Panc1 (cell line): ENCODE measurements around the gene KDM4F. TPM values are rescaled to one million over a fixed set of nuclear protein-coding genes. Genes with fewer than 3 reads are reported as not detected.

Experiments used
- ATAC-seq: fragments of 200-7000 bp; cut with Tn5 transposase; 2 replicates; pipeline ENCODE4 v1.9.1; 2020; ENCODE audit warnings: mild to moderate bottlenecking, moderate library complexity
- BruUV-seq: library from RNA; stranded (reverse); fragments of 400-500 nt; replicated peaks from 2 replicates; lab custom pipeline; 2021; lab: Mats Ljungman, UMichigan
- CTCF ChIA-PET: fragments of 300-600 bp; sonication (Branson Sonifier 250); formaldehyde crosslinking; loops from one replicate; lab custom pipeline; 2022; ENCODE audit warnings: antibody characterized with exemption; lab: Charles Lee
- POLR2A ChIA-PET: fragments of 300-600 bp; sonication (Branson Sonifier 250); formaldehyde crosslinking; loops from one replicate; lab custom pipeline; 2022; ENCODE audit warnings: antibody characterized with exemption; lab: Charles Lee
- DNase-seq: peaks from one replicate; pipeline ENCODE4 v3.0.0-alpha.2; 2010; ENCODE audit warnings: low read depth, low spot score
- H3K27ac ChIP-seq: 2 replicates; pipeline ENCODE4 v1.5.1; 2011; ENCODE audit warnings: mild to moderate bottlenecking, low read length, inconsistent platforms
- H3K27me3 ChIP-seq: fragments of 200-500 bp; sonication (Bioruptor generic); 2 replicates; pipeline ENCODE4 v1.6.0; 2014; ENCODE audit warnings: low read length, inconsistent platforms; ENCODE audit not compliant: control insufficient read depth, insufficient read depth
- H3K36me3 ChIP-seq: fragments of 200-500 bp; sonication (Bioruptor generic); 2 replicates; pipeline ENCODE4 v1.5.1; 2014; ENCODE audit warnings: inconsistent platforms, mild to moderate bottlenecking, low read length, moderate library complexity; ENCODE audit not compliant: control insufficient read depth, insufficient read depth
- H3K4me1 ChIP-seq: 2 replicates; pipeline ENCODE4 v1.5.1; 2011; ENCODE audit warnings: inconsistent platforms, mild to moderate bottlenecking, low read length, moderate library complexity; ENCODE audit not compliant: control insufficient read depth, insufficient read depth
- H3K4me3 ChIP-seq, 2 experiments: 2 replicates each; pipeline ENCODE4 v1.5.1; 2011 to 2012; ENCODE audit warnings: low read depth in 2 of 2, low read length in 2 of 2, mild to moderate bottlenecking in 2 of 2, inconsistent platforms in 1 of 2, moderate library complexity in 1 of 2
- H3K9me3 ChIP-seq: fragments of 200-500 bp; sonication (Bioruptor generic); 2 replicates; pipeline ENCODE4 v1.5.1; 2014; ENCODE audit warnings: low read depth, mild to moderate bottlenecking, inconsistent platforms, low read length, moderate library complexity; ENCODE audit not compliant: control insufficient read depth, insufficient read depth
- CTCF ChIP-seq: fragments of 450-650 bp; IDR thresholded peaks from 2 replicates; pipeline ENCODE4 v1.5.1; 2017; ENCODE audit warnings: mild to moderate bottlenecking
- POLR2AphosphoS5 ChIP-seq: IDR thresholded peaks from 2 replicates; pipeline ENCODE4 v1.6.1; 2012; ENCODE audit warnings: mild to moderate bottlenecking, low read depth, low read length, moderate library complexity
- REST ChIP-seq, 2 experiments: IDR thresholded peaks; 2 replicates each; pipeline ENCODE4 v1.6.1; 2011 to 2012; ENCODE audit warnings: low read depth in 2 of 2, control low read depth in 1 of 2, low read length in 1 of 2, mild to moderate bottlenecking in 1 of 2, moderate library complexity in 1 of 2; ENCODE audit not compliant: insufficient read depth in 1 of 2
- SIN3A ChIP-seq: IDR thresholded peaks from 2 replicates; pipeline ENCODE4 v1.6.1; 2012; ENCODE audit warnings: low read depth, mild to moderate bottlenecking, low read length, moderate library complexity, borderline replicate concordance; ENCODE audit not compliant: insufficient read depth
- TCF7L2 ChIP-seq: IDR thresholded peaks from 2 replicates; pipeline ENCODE4 v1.6.1; 2011; ENCODE audit warnings: mild to moderate bottlenecking, low read depth, low read length, inconsistent platforms
- in situ Hi-C: cut with HindIII; loops from 2 replicates; pipeline ENCODE4 v1.10.0; 2016; ENCODE audit warnings: low sequenced_read_pairs, low pct_unique_long_range_greater_than_20kb
- intact Hi-C: fragments of 100-400 bp; cut with micrococcal nuclease; formaldehyde crosslinking; loops from one replicate; pipeline ENCODE4 v1.10.0; 2022; ENCODE audit not compliant: unreplicated experiment
- total RNA-seq: library from RNA; stranded (reverse); gene quantifications from one replicate; pipeline ENCODE4 v1.2.1, GENCODE V29; 2021; ENCODE audit not compliant: unreplicated experiment

KDM4F gene
- total RNA-seq, 1 experiment from 2014 or later, result not detected

- no peaks in the 10 kb centered on the region for H3K36me3 ChIP-seq
- ChIA-PET POLR2A (no interaction called here), CTCF (no interaction called here)
- in situ Hi-C loops (no loop called here), intact Hi-C loops (no loop called here)
- no peaks in the 10 kb centered on the region for H3K4me1 ChIP-seq
- H3K4me3 ChIP-seq, result no peak overlapping the region
- ATAC-seq (no peak), DNase-seq (no peak)
- H3K9me3 ChIP-seq, result no peaks in the 10 kb centered on the region
- BruUV-seq, result no TSS peak
- H3K27ac ChIP-seq, result no peak overlapping the region
- TF ChIP-seq TCF7L2, result no peak
- TF ChIP-seq POLR2AphosphoS5, result no peak
- H3K27me3 ChIP-seq, result peaks cover 15% of the 10 kb centered on the region; the same call in 1 of the 2 replicates
Measured at GRCh38 chr11:95054356-95054755, 5.1 kb downstream of the KDM4F start.

- no TSS peak for BruUV-seq
- in situ Hi-C loops (no loop called here), intact Hi-C loops (no loop called here)
- Histone ChIP-seq H3K4me3 (no peak overlapping the region), H3K4me1 (no peaks in the 10 kb centered on the region), H3K36me3 (no peaks in the 10 kb centered on the region), H3K9me3 (no peaks in the 10 kb centered on the region), H3K27ac (no peak overlapping the region), H3K27me3 (peaks cover 15% of the 10 kb centered on the region; the same call in 1 of the 2 replicates)
- TF ChIP-seq CTCF (no peak), SIN3A (no peak), REST (IDR thresholded peaks at IDR 0.05; ENCODE audit: insufficient read depth in 1 of 2, low read depth in 2 of 2, low read length in 1 of 2) (no peak), TCF7L2 (no peak), POLR2AphosphoS5 (no peak)
- no peak for DNase-seq
- CTCF ChIA-PET, result no interaction called here
- POLR2A ChIA-PET, result interaction anchor here (0.6 kb wide), 1 partner anchor 174 kb away, joined by 3 read pairs; no protein-coding TSS in a partner anchor
- ATAC-seq, result no peak
Measured at GRCh38 chr11:95055283-95055897, 6.2 kb downstream of the KDM4F start.

- ChIA-PET POLR2A (no interaction called here), CTCF (no interaction called here)
- Histone ChIP-seq H3K27me3 (peaks cover 25% of the 10 kb centered on the region; the same call in 1 of the 2 replicates), H3K9me3 (no peaks in the 10 kb centered on the region), H3K4me1 (no peaks in the 10 kb centered on the region), H3K36me3 (no peaks in the 10 kb centered on the region), H3K27ac (no peak overlapping the region), H3K4me3 (no peak overlapping the region)
- intact Hi-C loops, result no loop called here
- TF ChIP-seq CTCF, result no peak
- no peak for TF ChIP-seq SIN3A
- TF ChIP-seq REST (IDR thresholded peaks at IDR 0.05; ENCODE audit: insufficient read depth in 1 of 2, low read depth in 2 of 2, low read length in 1 of 2), result no peak
- no peak for TF ChIP-seq POLR2AphosphoS5
- in situ Hi-C loops, result no loop called here
- no peak for DNase-seq
- ATAC-seq, result no peak
- BruUV-seq, result no TSS peak
Measured at GRCh38 chr11:95057959-95058358, 8.7 kb downstream of the KDM4F start.
